Subcutaneous preadipocyte (primary cell): ENCODE data around the gene MINDY4. TPM values are rescaled to one million over a fixed set of nuclear protein-coding genes. Genes with fewer than 3 reads are reported as not detected.

Experiments
- total RNA-seq: library from RNA; depleted of rRNA; stranded (reverse); fragments of >200 nt; gene quantifications from 2 replicates; pipeline ENCODE4 v1.2.3, GENCODE V29; 2012

The MINDY4 gene
- total RNA-seq, result 14.7 and 17.0 TPM in 2 replicates

GRCh38 chr7:30771174-30771879 lies at the start of gene MINDY4:
TSS of gene MINDY4 (plus strand) at chr7:30771417. CDS start at chr7:30771494, 77 bp downstream.

GRCh38 chr7:30751696-30752273 lies 19.4 kb upstream of the MINDY4 start, which contains the start of gene INMT:
TSS of gene INMT (plus strand) at chr7:30752135. CDS start at chr7:30752151, 16 bp downstream.

GRCh38 chr7:30911561-30911969 lies 140.3 kb downstream of the MINDY4 start, which contains the start of gene AQP1:
TSS of gene AQP1 (plus strand) at chr7:30911853. CDS start at chr7:30911910, 57 bp downstream.

Other genes starting within 250 kb of the MINDY4 start
- 257 and 270 TPM in 2 replicates for gene GARS1, start 176.5 kb upstream of the MINDY4 start, total RNA-seq
- gene CRHR2, start 89.0 kb upstream of the MINDY4 start, total RNA-seq, result not detected in 2 replicates
- gene INMT, start 19.3 kb upstream of the MINDY4 start, total RNA-seq, result 4.5 and 7.0 TPM in 2 replicates
- 1.6 and 11.4 TPM in 2 replicates for gene AQP1, start 140.4 kb downstream of the MINDY4 start, total RNA-seq
- gene GHRHR, start 192.5 kb downstream of the MINDY4 start, total RNA-seq, result not detected in 2 replicates